NK-92 (cell line): Measurements from ENCODE around the gene KEL.
"Not testable (repeated sequence)": the region's sequence is repeated elsewhere in the genome, so short reads cannot be mapped to it uniquely, and the experiment has no call there.

Experiments used
- DNase-seq: peaks from one replicate; lab custom pipeline; 2025; ENCODE audit not compliant: unreplicated experiment; lab: John Stamatoyannopoulos, UW

The KEL gene

GRCh38 chr7:142961973-142962926 lies at the start of gene KEL:
Gene KEL, minus strand, starts transcription at chr7:142962363. Its CDS starts 157 bp downstream, at chr7:142962206.
- DNase-seq, result no peak

GRCh38 chr7:143008007-143008901 lies 46.1 kb upstream of the KEL start:
- no peak for DNase-seq

GRCh38 chr7:143005632-143006260 lies 43.6 kb upstream of the KEL start:
- no peak for DNase-seq

- no peak for DNase-seq
These were observed 41.4 kb upstream of the KEL start for GRCh38 chr7:143003393-143004051.

DNA sequence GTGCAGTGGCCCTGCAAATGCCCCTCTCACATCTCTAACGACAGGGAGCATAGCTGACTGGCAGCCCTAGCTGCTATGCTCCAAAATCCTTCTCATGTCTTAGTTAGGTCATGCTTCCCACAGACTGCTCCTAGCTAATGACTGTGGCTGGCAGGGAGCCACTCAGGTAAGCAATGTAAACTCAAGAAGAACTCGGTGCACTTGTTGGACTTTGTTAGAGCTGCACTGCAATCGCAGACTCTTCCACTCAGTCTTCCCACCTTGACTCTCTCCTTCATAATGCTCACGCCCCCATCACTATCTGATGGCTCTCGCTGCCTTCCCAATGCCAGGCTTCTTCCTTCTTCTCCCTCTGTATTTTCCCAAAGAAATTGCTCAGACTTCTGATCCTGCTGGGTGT lies 40.7 kb upstream of the KEL start:
- DNase-seq, result no peak

- DNase-seq, result no peak
These were observed 39.9 kb upstream of the KEL start for GRCh38 chr7:143002106-143002505.

DNA sequence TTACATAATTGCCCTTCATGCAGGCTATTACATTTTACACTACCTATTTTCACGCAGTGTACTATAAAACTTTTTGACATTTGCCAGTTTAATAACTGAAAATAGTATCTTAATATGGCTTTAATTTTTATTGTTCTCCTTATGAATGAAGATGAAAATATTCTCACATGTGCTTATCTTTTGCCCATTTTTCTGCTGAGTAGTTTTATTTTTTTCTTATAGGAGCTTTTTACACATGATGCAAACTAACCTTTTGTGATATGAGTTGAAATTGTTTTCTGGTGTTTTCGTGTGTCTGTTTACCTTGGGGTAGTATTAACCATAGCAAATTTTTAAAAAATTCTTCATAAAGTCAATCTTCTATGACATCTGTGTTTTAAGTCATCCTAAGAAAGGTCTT lies 38.5 kb upstream of the KEL start:
- no peak for DNase-seq

DNA sequence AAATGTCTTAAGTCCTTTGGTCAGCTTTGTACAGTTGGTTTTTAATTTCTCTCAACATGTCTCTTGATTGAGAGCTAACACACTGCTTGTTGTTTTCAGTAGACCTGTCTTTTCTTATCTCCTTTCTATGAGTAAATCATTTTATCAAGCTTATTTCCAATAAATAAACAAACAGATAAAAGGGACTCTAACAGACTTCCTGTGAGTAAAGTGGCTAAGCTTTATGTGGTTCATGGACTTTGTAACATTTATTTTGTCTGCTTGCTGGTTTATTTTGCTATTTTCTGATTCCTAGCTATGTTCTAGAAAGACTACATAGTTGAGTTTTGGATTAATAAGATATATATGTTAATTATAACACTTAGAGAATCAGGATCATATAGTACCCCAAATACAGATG lies 37.6 kb upstream of the KEL start:
- no peak for DNase-seq

DNA sequence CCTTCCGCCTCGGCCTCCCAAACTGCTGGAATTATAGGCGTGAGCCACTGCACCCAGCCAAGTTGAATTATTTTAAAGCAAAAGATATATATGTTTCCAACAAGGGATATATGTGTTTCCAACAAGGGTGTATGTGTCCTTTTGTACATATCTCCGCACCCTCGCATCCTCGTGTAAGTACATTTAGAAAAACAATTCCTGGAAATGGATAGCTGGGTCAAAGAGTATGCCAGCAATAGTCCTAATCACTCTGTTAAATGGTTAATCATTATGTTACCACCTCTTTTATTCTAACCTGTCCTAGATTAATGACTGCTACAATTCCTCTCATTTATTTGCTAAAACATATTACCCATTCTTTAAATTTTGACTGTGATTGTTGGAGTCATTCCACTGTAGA lies 36.8 kb upstream of the KEL start:
- no peak for DNase-seq

DNA sequence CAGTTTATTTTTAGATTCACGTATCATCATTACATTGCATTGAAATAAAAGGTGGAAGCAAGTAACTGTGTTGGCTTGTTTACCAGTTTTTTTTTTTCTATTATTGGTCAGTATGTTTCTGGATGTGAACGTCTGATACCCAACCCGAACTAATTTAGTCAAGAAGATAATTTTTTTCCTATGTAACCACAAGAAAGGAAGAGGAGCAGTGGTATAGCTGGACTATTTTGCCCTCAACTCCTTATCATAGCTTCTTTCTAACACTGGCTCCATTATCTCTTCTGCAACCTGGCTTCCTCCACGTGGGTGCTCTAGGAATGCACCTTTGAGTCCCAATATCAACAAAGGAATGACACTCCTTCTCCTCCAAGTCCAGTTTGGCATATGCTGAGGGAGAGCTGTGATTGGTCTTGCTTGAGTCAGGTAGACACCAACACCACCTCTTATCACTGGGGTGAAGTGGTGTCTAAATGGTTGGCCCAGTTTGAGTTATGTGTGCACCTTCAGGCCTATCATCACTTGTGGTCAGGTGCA lies 35.4 kb upstream of the KEL start:
- no peak for DNase-seq

DNA sequence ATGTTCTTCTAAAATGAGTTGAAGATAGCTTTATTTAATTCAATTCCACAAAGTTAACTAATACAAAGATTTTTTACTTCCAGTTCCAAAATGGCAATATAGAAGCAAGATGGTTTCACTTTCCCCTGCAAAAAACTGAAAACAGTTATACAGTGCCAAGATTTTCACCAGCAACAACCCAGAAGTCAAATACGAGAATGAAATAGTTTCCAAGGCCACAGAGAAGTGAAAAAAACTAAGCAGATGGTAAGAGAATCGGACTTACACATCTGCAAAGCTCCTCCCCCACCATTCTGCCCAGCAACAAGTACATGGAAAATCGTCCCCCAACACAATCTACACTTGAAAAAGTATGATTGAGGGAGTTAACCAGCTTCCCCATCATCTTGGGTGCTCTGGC lies 30.3 kb upstream of the KEL start:
- DNase-seq, result no peak

DNA sequence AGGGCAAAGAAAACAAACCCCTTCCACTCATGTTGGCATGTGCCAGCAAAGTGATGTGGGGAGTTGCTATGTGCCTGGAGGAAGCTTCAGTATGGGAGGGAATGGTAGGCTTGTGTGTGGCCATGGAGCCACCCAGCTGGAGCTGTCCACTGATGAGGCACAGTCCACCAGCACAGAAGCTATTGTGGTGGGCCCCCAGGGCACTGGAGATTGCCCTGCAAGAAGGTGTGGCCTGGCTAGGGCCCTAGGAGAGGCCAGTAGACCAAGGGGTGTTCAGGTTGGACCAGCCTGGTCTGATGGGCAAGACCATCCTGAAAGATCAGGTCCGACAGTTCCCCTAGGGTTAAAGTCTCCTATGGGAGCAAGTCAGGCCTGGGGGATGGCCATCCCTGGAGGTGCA lies 22.1 kb upstream of the KEL start:
- DNase-seq, result no peak

- no peak for DNase-seq
These were observed 21.7 kb upstream of the KEL start for GRCh38 chr7:142983825-142984224.

DNA sequence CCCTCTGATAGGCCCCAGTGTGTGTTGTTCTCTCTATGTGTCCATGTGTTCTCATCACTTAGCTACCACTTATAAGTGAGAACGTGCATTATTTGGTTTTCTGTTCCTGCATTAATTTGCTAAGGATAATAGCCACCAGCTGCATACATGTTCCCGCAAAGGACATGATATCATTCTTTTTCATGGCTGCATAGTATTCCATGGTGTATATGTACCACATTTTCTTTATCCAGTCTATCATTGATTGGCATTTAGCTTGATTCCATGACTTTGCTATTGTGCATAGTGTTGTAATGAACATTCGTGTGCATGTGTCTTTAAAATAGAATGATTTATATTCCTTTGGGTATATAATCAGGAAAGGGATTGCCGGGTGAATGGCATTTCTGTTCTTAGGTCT lies 16.2 kb upstream of the KEL start:
- not testable (repeated sequence) for DNase-seq

DNA sequence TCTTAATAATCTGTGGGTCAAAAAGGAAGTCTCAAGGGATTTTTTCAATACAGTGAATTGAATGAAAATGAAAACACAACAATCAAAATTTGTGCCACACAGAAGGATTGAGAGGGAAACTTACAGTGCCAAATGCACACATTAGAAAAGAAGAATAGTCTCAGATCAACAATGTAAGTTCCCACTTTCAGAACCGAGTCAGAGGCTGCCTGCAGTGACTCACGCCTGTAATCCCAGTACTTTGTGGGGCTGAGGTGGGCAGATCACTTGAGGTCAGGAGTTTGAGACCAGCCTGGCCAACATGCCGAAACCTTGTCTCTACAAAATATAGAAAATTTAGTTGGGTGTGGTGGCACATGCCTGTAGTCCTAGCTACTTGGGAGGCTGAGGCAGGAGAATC lies 12.5 kb upstream of the KEL start:
- no peak for DNase-seq

GRCh38 chr7:142969183-142969582 lies 7.0 kb upstream of the KEL start:
- DNase-seq, result no peak

- DNase-seq, result no peak
These were observed 6.1 kb upstream of the KEL start for GRCh38 chr7:142968229-142968628.

DNA sequence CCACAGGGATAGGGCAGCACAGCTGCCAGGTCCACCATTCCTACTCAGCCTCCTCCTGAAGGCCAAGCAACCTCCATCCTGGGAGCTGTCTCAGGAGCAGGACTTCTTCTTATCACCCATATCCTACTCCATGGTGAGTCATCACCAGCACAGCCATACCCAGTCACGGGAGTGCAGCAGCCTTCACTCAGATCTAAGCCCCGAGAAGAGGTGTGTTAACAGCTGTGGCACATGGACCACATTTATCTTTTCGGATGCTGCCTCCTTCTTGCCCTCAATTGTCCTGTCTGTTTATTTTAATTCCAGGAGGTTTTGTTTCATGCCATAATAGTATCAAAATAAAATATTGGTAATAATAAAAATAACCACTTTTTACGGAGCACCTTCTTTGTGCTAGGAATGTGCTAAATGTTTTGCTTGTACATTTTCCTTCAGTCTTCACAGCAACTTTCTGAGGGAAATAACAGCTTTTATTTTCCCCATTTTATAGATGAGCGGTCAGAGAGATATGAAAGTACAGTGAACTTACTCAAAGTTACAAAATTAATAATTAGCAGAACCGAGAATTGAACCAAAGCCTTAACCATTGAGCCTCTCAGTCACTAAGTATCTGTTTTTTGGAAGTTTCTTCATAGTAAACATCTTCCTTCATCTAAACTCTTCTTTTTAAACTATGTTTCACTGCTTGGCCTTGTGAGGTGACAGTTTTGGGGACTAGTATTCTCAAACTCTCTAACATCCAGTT lies 2.5 kb upstream of the KEL start:
- no peak for DNase-seq

DNA sequence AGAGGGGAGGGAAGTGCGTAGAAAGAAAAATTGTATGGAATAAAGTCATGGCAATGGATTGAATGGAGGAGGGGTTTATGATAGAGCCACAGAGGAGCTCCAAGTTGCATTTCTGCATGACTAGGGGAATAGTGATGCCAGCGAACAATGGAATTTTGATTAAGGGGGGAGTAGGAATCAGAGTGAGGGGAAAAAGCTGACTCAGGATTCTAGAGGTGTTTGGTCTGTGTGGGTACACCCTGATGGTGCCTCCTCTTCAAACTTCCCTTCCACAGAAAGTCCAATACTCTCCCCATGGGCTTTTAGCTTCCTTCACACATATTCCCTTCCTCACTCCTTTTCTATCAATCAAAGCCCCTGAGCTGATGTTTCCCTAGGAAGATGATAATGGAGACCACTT lies 1.8 kb upstream of the KEL start:
- no peak for DNase-seq

DNA sequence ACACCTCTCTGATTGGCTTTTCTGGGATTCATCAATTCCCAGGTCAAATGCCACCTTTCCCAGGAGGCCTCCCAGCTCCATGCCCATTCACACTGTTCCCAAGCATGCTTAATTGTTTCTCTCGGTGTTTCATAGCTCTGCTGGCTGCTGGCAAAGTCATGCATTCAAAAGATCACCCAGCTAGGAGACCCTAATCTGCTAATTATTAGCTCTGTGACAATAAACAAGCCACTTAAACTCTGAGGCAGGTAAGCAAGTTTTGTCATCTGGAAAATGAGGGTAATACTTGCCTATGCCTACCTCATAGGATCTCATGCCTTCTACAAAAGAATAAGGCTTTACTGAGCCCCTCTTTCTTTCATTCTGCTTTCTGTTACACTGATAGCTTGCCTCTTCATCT lies 828 bp upstream of the KEL start:
- no peak for DNase-seq
